Astrocyte of the spinal cord (primary cell): ENCODE measurements around the gene UPK2.
A peak's percentile ranks its signal among the peaks of the same experiment; 100 is the strongest.

Experiments
- DNase-seq: peaks from one replicate; pipeline ENCODE4 v3.0.0; 2011; ENCODE audit warnings: low read depth, low spot score
- H3K4me3 ChIP-seq: 2 replicates; pipeline ENCODE4 v1.5.1; 2011; ENCODE audit warnings: low read depth, mild to moderate bottlenecking, low read length, moderate library complexity
- CTCF ChIP-seq: IDR thresholded peaks from 2 replicates; pipeline ENCODE4 v1.5.1; 2012; ENCODE audit warnings: low read depth, mild to moderate bottlenecking, low read length, inconsistent platforms
- in situ Hi-C: cut with HindIII; loops from 2 replicates; pipeline ENCODE4 v1.10.0; 2017; ENCODE audit warnings: low sequenced_read_pairs

UPK2 gene

GRCh38 chr11:118956094-118956846 lies at the start of gene UPK2:
TSS of gene UPK2 (plus strand) at chr11:118956298. CDS start at chr11:118956351, 53 bp downstream.
- peak; percentile 67 for DNase-seq
- peak; percentile 98 for TF ChIP-seq CTCF
- H3K4me3 ChIP-seq = no peak within 1 kb of the TSS
- in situ Hi-C loops = no loop called here

GRCh38 chr11:118907051-118908042 lies 48.8 kb upstream of the UPK2 start:
- TF ChIP-seq CTCF = peak; percentile 85
- peak; percentile 69 for DNase-seq
- no peak overlapping the region for H3K4me3 ChIP-seq
- in situ Hi-C loops = no loop called here

GRCh38 chr11:118908264-118908663 lies 47.8 kb upstream of the UPK2 start:
- no peak for TF ChIP-seq CTCF
- no peak overlapping the region for H3K4me3 ChIP-seq
- DNase-seq = no peak
- in situ Hi-C loops = no loop called here

- peak; percentile 95 for DNase-seq
- TF ChIP-seq CTCF = no peak
- in situ Hi-C loops = no loop called here
- peak overlapping the region; percentile 32 for H3K4me3 ChIP-seq
Measured at GRCh38 chr11:118908901-118909618, 47.0 kb upstream of the UPK2 start.

GRCh38 chr11:118909619-118910308 lies 46.3 kb upstream of the UPK2 start:
- in situ Hi-C loops = no loop called here
- no peak for TF ChIP-seq CTCF
- peak; percentile 33 for DNase-seq
- H3K4me3 ChIP-seq = peak overlapping the region; percentile 32
